B cell (primary cell): Measurements from ENCODE around the gene RPP40. TPM values are rescaled to one million over a fixed set of nuclear protein-coding genes. Genes with fewer than 3 reads are reported as not detected.

Experiments
- ATAC-seq: fragments of 200-7000 bp; cut with Tn5 transposase; one replicate; pipeline ENCODE4 v1.10.0; 2021; ENCODE audit warnings: low read depth, mild to moderate bottlenecking, moderate number of reproducible peaks, moderate library complexity
- CTCF ChIA-PET: fragments of 350-600 bp; sonication (Branson Sonifier 250); formaldehyde crosslinking; loops from one replicate; lab custom pipeline; 2021; ENCODE audit warnings: antibody characterized with exemption, inconsistent platforms; lab: Charles Lee
- POLR2A ChIA-PET: fragments of 350-600 bp; sonication (Branson Sonifier 250); formaldehyde crosslinking; loops from one replicate; lab custom pipeline; 2021; ENCODE audit warnings: antibody characterized with exemption; lab: Charles Lee
- DNase-seq: peaks from one replicate; pipeline ENCODE4 v3.0.0; 2013
- H2AFZ ChIP-seq: 2 replicates; pipeline ENCODE4 v1.6.1; 2012; ENCODE audit warnings: mild to moderate bottlenecking, low read depth, low read length; ENCODE audit not compliant: insufficient read depth, poor library complexity, severe bottlenecking
- H3K27ac ChIP-seq, 2 donors: 1 replicate in 1 of 2; 2 replicates in 1 of 2; pipeline ENCODE4 v1.5.1; 2012 to 2013; ENCODE audit warnings: low read length in 2 of 2, mild to moderate bottlenecking in 2 of 2, moderate library complexity in 1 of 2
- H3K27me3 ChIP-seq, 4 experiments: fragments of 200-600 bp in 1 of 4; sonication (generic) in 1 of 4; replicated peaks in 1 of 4; 1 replicate in 2 of 4; 2 replicates in 2 of 4; pipeline versions ENCODE4 v1.6.1 to v1.7.0; 2013 to 2016; ENCODE audit warnings: low read length in 3 of 4, mild to moderate bottlenecking in 2 of 4, mixed read lengths in 1 of 4, moderate library complexity in 1 of 4; ENCODE audit not compliant: insufficient read depth in 4 of 4, control insufficient read depth in 3 of 4; ENCODE audit errors: control extremely low read depth in 1 of 4
- H3K36me3 ChIP-seq, 2 experiments: replicated peaks in 1 of 2; 1 replicate in 1 of 2; 2 replicates in 1 of 2; pipeline versions ENCODE4 v1.6.1 to v1.7.1; 2013; ENCODE audit warnings: low read length in 1 of 2; ENCODE audit not compliant: insufficient read depth in 2 of 2, control insufficient read depth in 1 of 2; ENCODE audit errors: control extremely low read depth in 1 of 2, extremely low read depth in 1 of 2
- H3K4me1 ChIP-seq, 2 donors: fragments of 200-600 bp in 1 of 2; sonication (generic) in 1 of 2; 1 replicate in 1 of 2; 2 replicates in 1 of 2; pipeline versions ENCODE4 v1.5.1 to v1.6.1; 2013 to 2017; ENCODE audit warnings: low read length in 2 of 2; ENCODE audit not compliant: control insufficient read depth in 2 of 2, insufficient read depth in 2 of 2
- H3K4me2 ChIP-seq: replicated peaks from 2 replicates; pipeline ENCODE3; 2012; ENCODE audit warnings: mild to moderate bottlenecking, low read depth, low read length; ENCODE audit not compliant: poor library complexity, severe bottlenecking
- H3K4me3 ChIP-seq, 5 experiments: fragments of 200-600 bp in 1 of 5; sonication (generic) in 1 of 5; 1 replicate in 3 of 5; 2 replicates in 2 of 5; pipeline versions ENCODE4 v1.5.1 to v1.7.0; 2011 to 2016; ENCODE audit warnings: low read length in 4 of 5, mild to moderate bottlenecking in 4 of 5, low read depth in 2 of 5, control low read depth in 1 of 5, moderate library complexity in 1 of 5; ENCODE audit not compliant: insufficient read depth in 1 of 5; ENCODE audit errors: control extremely low read depth in 1 of 5, extremely low read depth in 1 of 5
- H3K79me2 ChIP-seq: fragments of 200-600 bp; sonication (generic); one replicate; pipeline ENCODE4 v1.6.0; 2016; ENCODE audit warnings: low read length; ENCODE audit not compliant: control insufficient read depth, insufficient read depth
- H3K9ac ChIP-seq: fragments of 200-600 bp; sonication (generic); 2 replicates; pipeline ENCODE4 v1.6.1; 2017; ENCODE audit warnings: mild to moderate bottlenecking, low read length, moderate library complexity
- H3K9me3 ChIP-seq, 3 donors: one replicate each; pipeline versions ENCODE4 v1.6.1 to v1.7.1; 2013; ENCODE audit warnings: low read length in 2 of 3; ENCODE audit not compliant: control insufficient read depth in 2 of 3, insufficient read depth in 1 of 3; ENCODE audit errors: control extremely low read depth in 1 of 3
- H4K20me1 ChIP-seq: 2 replicates; pipeline ENCODE4 v1.6.0; 2012; ENCODE audit warnings: mild to moderate bottlenecking, low read length; ENCODE audit not compliant: insufficient read depth, control insufficient read depth, poor library complexity, severe bottlenecking
- H3K27ac Mint-ChIP-seq: one replicate; pipeline ENCODE4 v1.8.0; 2021; ENCODE audit warnings: mixed read lengths
- H3K27me3 Mint-ChIP-seq: one replicate; pipeline ENCODE4 v1.8.0; 2021; ENCODE audit warnings: mixed read lengths
- H3K4me1 Mint-ChIP-seq: one replicate; pipeline ENCODE4 v1.8.0; 2021; ENCODE audit warnings: mixed read lengths
- H3K4me3 Mint-ChIP-seq: one replicate; pipeline ENCODE4 v1.8.0; 2021; ENCODE audit warnings: mixed read lengths
- H3K9me3 Mint-ChIP-seq: one replicate; pipeline ENCODE4 v1.8.0; 2022; ENCODE audit warnings: mixed read lengths; ENCODE audit not compliant: insufficient read depth
- CTCF ChIP-seq: fragments of 200-600 bp; IDR thresholded peaks from one replicate; pipeline ENCODE4 v1.8.0; 2022; ENCODE audit warnings: antibody characterized with exemption, mild to moderate bottlenecking
- EZH2 ChIP-seq: IDR thresholded peaks from 2 replicates; pipeline ENCODE4 v1.6.1; 2012; ENCODE audit warnings: borderline replicate concordance, low read depth, mild to moderate bottlenecking, moderate library complexity, low read length; ENCODE audit not compliant: insufficient read depth, poor library complexity, severe bottlenecking
- WGBS: methylation state at CpG from one replicate; pipeline ENCODE4 v1.1.5; 2013; ENCODE audit warnings: missing lambda C conversion rate; ENCODE audit not compliant: insufficient coverage; 5-methylcytosine and 5-hydroxymethylcytosine counted together
- intact Hi-C: fragments of 100-400 bp; cut with micrococcal nuclease; formaldehyde crosslinking; loops from one replicate; pipeline ENCODE4 v1.10.0; 2022
- polyA plus RNA-seq: library from polyadenylated mRNA; depleted of rRNA; stranded (reverse); fragments of >200 nt; gene quantifications from 2 replicates; pipeline ENCODE4 v1.2.3, GENCODE V29; 2012
- total RNA-seq, 2 donors: library from RNA; stranded (reverse); fragments of 120-200 nt in 1 of 2; gene quantifications; 1 replicate in 1 of 2; 2 replicates in 1 of 2; pipeline versions ENCODE4 v1.2.3 to v1.2.4, GENCODE V29; 2013 to 2022

The RPP40 gene
- total and polyA plus RNA-seq, 2 donors (not counting 1 experiment from before 2014, with no cell fraction given) = 2.7 to 3.8 TPM

- Mint-ChIP-seq H3K4me3 (no peak overlapping the region), H3K9me3 (peaks cover 12% of the 10 kb centered on the region), H3K27ac (no peak overlapping the region), H3K27me3 (no peaks in the 10 kb centered on the region), H3K4me1 (no peaks in the 10 kb centered on the region)
- Histone ChIP-seq H2AFZ (no peak overlapping the region), H3K4me1 (no peaks in the 10 kb centered on the region), H4K20me1 (no peaks in the 10 kb centered on the region), H3K4me2 (no peak overlapping the region), H3K4me3 (no peak overlapping the region), H3K27me3 (no peaks in the 10 kb centered on the region), H3K9ac (no peak overlapping the region), H3K9me3 (peaks cover 0 to 21% (median 14%) of the 10 kb centered on the region in 3 donors), H3K36me3 (no peaks in the 10 kb centered on the region), H3K79me2 (no peaks in the 10 kb centered on the region), H3K27ac (no peak overlapping the region)
- DNase-seq (no peak), ATAC-seq (no peak)
- ChIA-PET CTCF (interaction anchor here (1.0 kb wide), 1 partner anchor 351 kb away, joined by 3 read pairs; no protein-coding TSS in a partner anchor), POLR2A (no interaction called here)
- TF ChIP-seq CTCF = no peak
- TF ChIP-seq EZH2 = no peak
- intact Hi-C loops = no loop called here
These were observed 49.2 kb upstream of the RPP40 start for GRCh38 chr6:5053038-5053437.

GRCh38 chr6:5051394-5051793 lies 47.6 kb upstream of the RPP40 start:
- no peak overlapping the region for H3K4me2 ChIP-seq
- Mint-ChIP-seq H3K4me1 (no peaks in the 10 kb centered on the region), H3K9me3 (peaks cover 12% of the 10 kb centered on the region), H3K4me3 (no peak overlapping the region), H3K27me3 (peaks cover 4% of the 10 kb centered on the region), H3K27ac (no peak overlapping the region)
- WGBS = no CpG with 5 or more reads among the region's 1 CpG
- no peak overlapping the region for H3K9ac ChIP-seq
- H3K4me3 ChIP-seq = no peak overlapping the region
- H3K9me3 ChIP-seq = peaks cover 0 to 21% (median 14%) of the 10 kb centered on the region in 3 donors
- no peak for DNase-seq
- H3K27ac ChIP-seq = no peak overlapping the region
- H3K79me2 ChIP-seq = no peaks in the 10 kb centered on the region
- ChIA-PET POLR2A (no interaction called here), CTCF (no interaction called here)
- no peak for ATAC-seq
- H4K20me1 ChIP-seq = no peaks in the 10 kb centered on the region
- intact Hi-C loops = no loop called here
- no peaks in the 10 kb centered on the region for H3K27me3 ChIP-seq
- no peaks in the 10 kb centered on the region for H3K36me3 ChIP-seq
- no peak overlapping the region for H2AFZ ChIP-seq
- TF ChIP-seq CTCF = no peak
- TF ChIP-seq EZH2 = no peak
- no peaks in the 10 kb centered on the region for H3K4me1 ChIP-seq
